ENCODE data around the gene SMIM7.
"Not testable (repeated sequence)": the region's sequence is repeated elsewhere in the genome, so short reads cannot be mapped to it uniquely, and the experiment has no call there.

The SMIM7 gene

GRCh38 chr19:16670291-16670690 lies 10.3 kb upstream of the SMIM7 start:
- Histone ChIP-seq H3K4me3 (no peak overlapping the region), H3K36me3 (replicated peaks) (peaks cover 2% of the 10 kb centered on the region; the same call in 1 of the 2 replicates), H3K9me3 (no peaks in the 10 kb centered on the region), H3K4me1 (no peaks in the 10 kb centered on the region), H3K27me3 (ENCODE audit: low read depth) (no peaks in the 10 kb centered on the region)
- in situ Hi-C loops (cut with MboI; ENCODE audit: low sequenced_read_pairs): no loop called here
- DNase-seq (ENCODE audit: low spot score in 2 of 2): no peak

DNA sequence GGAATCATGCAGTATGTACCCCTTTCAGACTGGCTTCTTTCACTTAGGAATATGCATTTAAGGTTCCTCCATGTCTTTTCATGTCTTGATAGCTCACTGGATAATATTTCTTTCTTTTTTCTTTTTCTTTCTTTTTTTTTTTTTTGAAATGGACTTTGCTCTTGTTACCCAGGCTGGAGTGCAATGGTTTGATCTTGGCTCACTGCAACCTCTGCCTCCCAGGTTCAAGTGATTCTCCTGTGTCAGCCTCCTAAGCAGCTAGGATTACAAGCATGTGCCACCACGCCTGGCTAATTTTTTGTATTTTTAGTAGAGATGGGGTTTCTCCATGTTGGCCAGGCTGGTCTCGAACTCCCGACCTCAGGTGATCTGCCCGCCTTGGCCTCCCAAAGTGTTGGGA lies 8.8 kb upstream of the SMIM7 start:
- H3K36me3 ChIP-seq (replicated peaks); H3K4me3 ChIP-seq; H3K4me1 ChIP-seq; DNase-seq (ENCODE audit: low spot score in 2 of 2); H3K9me3 ChIP-seq; in situ Hi-C loops (cut with MboI; ENCODE audit: low sequenced_read_pairs); H3K27me3 ChIP-seq (ENCODE audit: low read depth): not testable (repeated sequence)

DNA sequence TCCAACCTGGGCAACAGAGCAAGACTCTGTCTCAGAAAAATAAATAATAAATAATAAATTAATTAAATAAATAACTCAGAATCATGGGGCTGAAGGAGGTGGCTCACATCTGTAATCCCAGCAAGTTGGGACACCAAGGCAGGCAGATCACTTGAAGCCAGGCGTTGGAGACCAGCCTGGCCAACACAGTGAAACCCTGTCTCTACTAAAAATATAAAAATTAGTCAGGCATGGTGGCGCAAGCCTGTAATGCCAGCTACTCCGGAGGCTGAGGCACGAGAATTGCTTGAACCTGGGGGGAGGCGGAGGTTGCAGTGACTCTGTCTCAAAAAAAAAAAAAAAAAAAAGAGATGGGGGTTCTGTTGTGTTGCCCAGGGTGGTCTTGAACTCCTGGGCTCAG lies 8.2 kb upstream of the SMIM7 start:
- no peak overlapping the region for H3K4me3 ChIP-seq
- in situ Hi-C loops (cut with MboI; ENCODE audit: low sequenced_read_pairs): no loop called here

DNA sequence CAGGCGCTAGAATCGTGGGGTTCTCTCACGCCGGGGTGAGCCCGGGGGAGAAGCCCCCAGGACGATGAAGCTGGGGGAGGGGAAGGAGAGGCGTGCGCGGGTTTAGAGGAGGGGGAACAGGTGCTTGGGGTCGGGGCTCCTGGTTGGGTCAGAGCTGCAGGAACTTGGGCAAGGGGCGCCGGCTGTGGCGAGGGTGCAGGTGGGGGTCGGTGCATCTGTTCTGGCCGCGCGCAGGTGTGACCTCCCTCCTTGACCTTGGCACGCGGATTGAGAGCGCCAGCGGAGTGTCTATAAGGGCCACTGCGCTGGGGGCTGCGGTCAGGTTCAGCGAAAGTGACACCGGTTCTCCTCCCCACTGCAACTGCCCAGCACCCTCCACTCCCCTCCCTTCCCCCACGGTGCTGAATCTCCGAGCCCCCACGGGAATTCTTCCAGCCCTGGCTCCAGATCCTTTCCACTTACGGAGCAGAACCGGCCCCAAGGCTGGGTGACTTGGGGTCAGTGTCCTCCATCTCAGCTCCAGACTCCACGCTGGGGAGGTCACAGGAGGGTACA lies 1.6 kb upstream of the SMIM7 start:
- Histone ChIP-seq H3K27me3 (ENCODE audit: low read depth) (no peaks in the 10 kb centered on the region), H3K9me3 (no peaks in the 10 kb centered on the region), H3K4me3 (peak overlapping the region; percentile 81), H3K36me3 (replicated peaks) (peaks cover 24% of the 10 kb centered on the region), H3K4me1 (peaks cover 9% of the 10 kb centered on the region)
- in situ Hi-C loops (cut with MboI; ENCODE audit: low sequenced_read_pairs): no loop called here
- peak in 1 of 2 experiments; percentile 64 for DNase-seq (ENCODE audit: low spot score in 2 of 2)

More for the DNA sequence above, 8.2 kb upstream of the SMIM7 start:
- peaks cover 2% of the 10 kb centered on the region; the same call in 1 of the 2 replicates for H3K36me3 ChIP-seq (replicated peaks)
- H3K9me3 ChIP-seq: no peaks in the 10 kb centered on the region
- no peaks in the 10 kb centered on the region for H3K27me3 ChIP-seq (ENCODE audit: low read depth)
- no peaks in the 10 kb centered on the region for H3K4me1 ChIP-seq
- DNase-seq (ENCODE audit: low spot score in 2 of 2): no peak

- H3K4me3 ChIP-seq: peak within 1 kb of the TSS; percentile 81
- in situ Hi-C loops (cut with MboI; ENCODE audit: low sequenced_read_pairs): no loop called here
- H3K9me3 ChIP-seq: no peaks in the 10 kb centered on the region
- peaks cover 28% of the 10 kb centered on the region for H3K36me3 ChIP-seq (replicated peaks)
- DNase-seq (ENCODE audit: low spot score in 2 of 2): peak; percentile 36 to 71
- peaks cover 9% of the 10 kb centered on the region for H3K4me1 ChIP-seq
- H3K27me3 ChIP-seq (ENCODE audit: low read depth): no peaks in the 10 kb centered on the region
Measured at GRCh38 chr19:16660763-16661479, 977 bp upstream of the SMIM7 start, which contains the start of gene TMEM38A. Gene TMEM38A (plus strand): TSS chr19:16661139. CDS start chr19:16661218, 79 bp downstream.

DNA sequence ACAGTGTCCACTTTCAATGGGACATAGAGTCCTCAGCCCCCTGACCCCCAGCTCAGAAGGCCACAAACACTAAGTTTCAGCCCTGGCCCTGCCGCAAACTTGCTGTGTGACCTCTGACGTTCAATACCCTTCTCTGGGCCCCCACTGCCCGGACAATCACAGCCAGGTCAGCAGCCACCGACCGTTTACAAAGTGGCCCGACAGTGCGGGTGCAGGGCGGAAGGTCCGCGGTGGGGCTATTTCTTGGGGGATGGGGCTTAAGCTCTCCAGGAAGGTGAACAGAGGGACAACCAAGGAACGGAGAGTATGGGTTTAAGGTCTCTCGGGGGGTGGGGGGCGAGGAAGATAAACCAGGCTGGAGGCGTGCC lies 496 bp downstream of the SMIM7 start:
- H3K36me3 ChIP-seq (replicated peaks): peaks cover 40% of the 10 kb centered on the region
- H3K4me1 ChIP-seq: peaks cover 9% of the 10 kb centered on the region
- no peak for DNase-seq (ENCODE audit: low spot score in 2 of 2)
- H3K9me3 ChIP-seq: no peaks in the 10 kb centered on the region
- in situ Hi-C loops (cut with MboI; ENCODE audit: low sequenced_read_pairs): no loop called here
- no peaks in the 10 kb centered on the region for H3K27me3 ChIP-seq (ENCODE audit: low read depth)
- peak overlapping the region; percentile 81 for H3K4me3 ChIP-seq

DNA sequence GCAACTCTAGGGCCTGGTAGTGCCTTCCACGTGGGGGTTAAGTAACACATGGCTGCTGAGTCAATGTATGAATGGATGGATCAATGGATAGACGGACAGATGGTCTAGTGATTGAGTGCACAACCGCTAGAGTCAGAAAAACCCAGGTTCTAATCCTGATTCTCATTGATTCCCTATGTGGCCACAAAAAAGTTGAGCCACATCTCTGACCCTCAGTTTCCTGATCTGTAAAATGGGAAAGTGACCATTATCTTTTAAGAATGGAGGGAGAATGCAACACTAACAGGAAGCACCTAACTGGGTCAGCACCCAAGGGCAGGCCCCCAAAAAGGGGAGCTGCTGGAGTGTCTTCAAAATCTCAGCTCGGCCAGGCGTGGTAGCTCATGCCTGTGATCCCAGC lies 2.6 kb downstream of the SMIM7 start:
- H3K36me3 ChIP-seq (replicated peaks): peaks cover 59% of the 10 kb centered on the region
- DNase-seq (ENCODE audit: low spot score in 2 of 2): no peak
- H3K4me1 ChIP-seq: peaks cover 9% of the 10 kb centered on the region; the same call in 1 of the 2 replicates
- no peaks in the 10 kb centered on the region for H3K9me3 ChIP-seq
- no peak overlapping the region for H3K4me3 ChIP-seq
- no peaks in the 10 kb centered on the region for H3K27me3 ChIP-seq (ENCODE audit: low read depth)
- in situ Hi-C loops (cut with MboI; ENCODE audit: low sequenced_read_pairs): no loop called here

- H3K4me1 ChIP-seq: peaks cover 4% of the 10 kb centered on the region; the same call in 1 of the 2 replicates
- DNase-seq (ENCODE audit: low spot score in 2 of 2): no peak
Measured at GRCh38 chr19:16655727-16656126, 4.2 kb downstream of the SMIM7 start.

GRCh38 chr19:16654627-16655026 lies 5.3 kb downstream of the SMIM7 start:
- Histone ChIP-seq H3K27me3 (ENCODE audit: low read depth) (no peaks in the 10 kb centered on the region), H3K9me3 (no peaks in the 10 kb centered on the region), H3K36me3 (replicated peaks) (peaks cover 67% of the 10 kb centered on the region), H3K4me3 (no peak overlapping the region), H3K4me1 (no peaks in the 10 kb centered on the region)
- DNase-seq (ENCODE audit: low spot score in 2 of 2): peak in 1 of 2 experiments; percentile 18
- in situ Hi-C loops (cut with MboI; ENCODE audit: low sequenced_read_pairs): no loop called here

More at GRCh38 chr19:16655727-16656126, 4.2 kb downstream of the SMIM7 start:
- Histone ChIP-seq H3K4me3 (no peak overlapping the region), H3K36me3 (replicated peaks) (peaks cover 67% of the 10 kb centered on the region), H3K27me3 (ENCODE audit: low read depth) (no peaks in the 10 kb centered on the region), H3K9me3 (no peaks in the 10 kb centered on the region)
- in situ Hi-C loops (cut with MboI; ENCODE audit: low sequenced_read_pairs): no loop called here

GRCh38 chr19:16654140-16654539 lies 5.8 kb downstream of the SMIM7 start:
- in situ Hi-C loops (cut with MboI; ENCODE audit: low sequenced_read_pairs): no loop called here
- DNase-seq (ENCODE audit: low spot score in 2 of 2): peak in 1 of 2 experiments; percentile 24
- Histone ChIP-seq H3K4me1 (no peaks in the 10 kb centered on the region), H3K4me3 (no peak overlapping the region), H3K27me3 (ENCODE audit: low read depth) (no peaks in the 10 kb centered on the region), H3K36me3 (replicated peaks) (peaks cover 67% of the 10 kb centered on the region), H3K9me3 (no peaks in the 10 kb centered on the region)

GRCh38 chr19:16652854-16653253 lies 7.1 kb downstream of the SMIM7 start:
- peaks cover 56% of the 10 kb centered on the region for H3K36me3 ChIP-seq (replicated peaks)

DNA sequence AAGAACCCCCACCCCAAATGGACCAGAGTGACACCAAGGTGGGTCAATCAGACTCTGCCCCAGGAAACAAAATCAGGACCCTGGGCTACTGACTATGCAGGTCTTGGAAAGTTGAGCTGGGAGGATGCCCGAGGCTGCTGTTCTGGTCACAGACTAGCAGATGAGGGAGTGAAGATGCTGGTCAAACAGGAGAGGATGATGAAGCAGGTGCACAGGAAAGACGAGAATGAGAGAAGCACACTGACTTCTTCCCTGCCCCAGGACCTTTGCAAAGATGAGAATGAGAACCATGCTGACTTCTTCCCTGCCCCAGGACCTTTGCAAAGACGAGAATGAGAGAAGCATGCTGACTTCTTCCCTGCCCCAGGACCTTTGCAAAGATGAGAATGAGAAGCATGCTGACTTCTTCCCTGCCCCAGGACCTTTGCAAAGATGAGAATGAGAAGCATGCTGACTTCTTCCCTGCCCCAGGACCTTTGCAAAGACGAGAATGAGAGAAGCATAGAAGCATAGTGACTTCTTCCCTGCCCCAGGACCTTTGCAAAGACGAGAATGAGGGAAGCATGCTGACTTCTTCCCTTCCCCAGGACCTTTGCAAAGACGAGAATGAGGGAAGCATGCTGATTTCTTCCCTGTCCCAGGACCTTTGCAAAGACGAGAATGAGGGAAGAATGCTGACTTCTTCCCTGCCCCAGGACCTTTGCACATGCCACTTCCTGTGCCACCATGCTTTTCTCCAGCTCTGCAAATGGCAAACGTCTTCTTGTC lies 8.3 kb downstream of the SMIM7 start:
- H3K9me3 ChIP-seq; DNase-seq (ENCODE audit: low spot score in 2 of 2); H3K27me3 ChIP-seq (ENCODE audit: low read depth); in situ Hi-C loops (cut with MboI; ENCODE audit: low sequenced_read_pairs); H3K4me1 ChIP-seq; H3K4me3 ChIP-seq: not testable (repeated sequence)
- peaks cover 58% of the 10 kb centered on the region for H3K36me3 ChIP-seq (replicated peaks)

More at GRCh38 chr19:16652854-16653253, 7.1 kb downstream of the SMIM7 start:
- in situ Hi-C loops (cut with MboI; ENCODE audit: low sequenced_read_pairs): no loop called here
- H3K9me3 ChIP-seq: no peaks in the 10 kb centered on the region
- no peaks in the 10 kb centered on the region for H3K27me3 ChIP-seq (ENCODE audit: low read depth)
- DNase-seq (ENCODE audit: low spot score in 2 of 2): no peak
- no peak overlapping the region for H3K4me3 ChIP-seq
- H3K4me1 ChIP-seq: no peaks in the 10 kb centered on the region

DNA sequence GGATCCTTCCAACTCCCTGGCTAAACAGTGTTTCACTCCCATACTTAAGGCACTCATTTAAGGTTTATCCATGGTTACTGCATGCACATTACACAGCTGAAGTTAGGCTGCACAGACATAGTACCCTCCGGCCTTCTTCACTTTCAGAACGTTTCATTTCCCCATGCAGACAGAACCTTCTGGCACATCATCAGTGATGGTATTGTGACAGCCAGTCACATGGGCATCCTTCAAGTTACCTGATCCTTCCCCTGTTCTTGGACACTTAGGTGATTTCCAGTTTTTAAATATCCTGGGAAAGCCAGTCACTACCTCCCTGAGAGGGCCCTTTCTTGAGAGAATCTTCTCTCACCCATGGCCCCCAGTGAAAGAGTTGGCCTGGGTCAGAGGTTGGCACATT lies 9.1 kb downstream of the SMIM7 start:
- in situ Hi-C loops (cut with MboI; ENCODE audit: low sequenced_read_pairs): no loop called here
- Histone ChIP-seq H3K27me3 (ENCODE audit: low read depth) (no peaks in the 10 kb centered on the region), H3K9me3 (no peaks in the 10 kb centered on the region), H3K4me3 (no peak overlapping the region), H3K36me3 (replicated peaks) (peaks cover 59% of the 10 kb centered on the region), H3K4me1 (no peaks in the 10 kb centered on the region)
- no peak for DNase-seq (ENCODE audit: low spot score in 2 of 2)

GRCh38 chr19:16649734-16650133 lies 10.2 kb downstream of the SMIM7 start:
- H3K4me1 ChIP-seq: no peaks in the 10 kb centered on the region
- no peak for DNase-seq (ENCODE audit: low spot score in 2 of 2)
- H3K27me3 ChIP-seq (ENCODE audit: low read depth): no peaks in the 10 kb centered on the region
- in situ Hi-C loops (cut with MboI; ENCODE audit: low sequenced_read_pairs): no loop called here
- H3K9me3 ChIP-seq: no peaks in the 10 kb centered on the region
- H3K4me3 ChIP-seq: no peak overlapping the region
- H3K36me3 ChIP-seq (replicated peaks): peaks cover 61% of the 10 kb centered on the region
